K562 (cell line): ENCODE results near the gene CERS6. TPM values are rescaled to one million over a fixed set of nuclear protein-coding genes. Genes with fewer than 3 reads are reported as not detected.

Source experiments
- BDP1 ChIP-seq: IDR thresholded peaks from 3 replicates; pipeline ENCODE4 v1.6.1; 2011; ENCODE audit not compliant: insufficient read length, insufficient read depth
- CREB5 ChIP-seq: fragments of 250-450 bp; sonication (Bioruptor Pico); IDR thresholded peaks from 2 replicates; pipeline ENCODE4 v1.5.0; 2020; ENCODE audit warnings: mild to moderate bottlenecking
- CUX1 ChIP-seq: fragments of 200-800 bp; sonication (Bioruptor generic); IDR thresholded peaks from 2 replicates; pipeline ENCODE4 v1.6.1; 2016; ENCODE audit warnings: missing genetic modification characterization, missing compliant biosample characterization
- ERF ChIP-seq: fragments of 450-650 bp; formaldehyde crosslinking; IDR thresholded peaks from 2 replicates; pipeline ENCODE4 v1.4.0; 2020; ENCODE audit warnings: mild to moderate bottlenecking, mixed read lengths
- EZH2 ChIP-seq: IDR thresholded peaks from 2 replicates; pipeline ENCODE4 v1.6.1; 2012; ENCODE audit warnings: low read depth, mild to moderate bottlenecking, inconsistent platforms, low read length, borderline replicate concordance
- FOXP1 ChIP-seq: sonication (generic); formaldehyde crosslinking; IDR thresholded peaks from 2 replicates; pipeline ENCODE4 v1.8.0; 2022; ENCODE audit warnings: mild to moderate bottlenecking, missing genetic modification reagents
- HDAC8 ChIP-seq: fragments of 450-650 bp; IDR thresholded peaks from 2 replicates; pipeline ENCODE4 v1.6.1; 2016; ENCODE audit warnings: mild to moderate bottlenecking, missing genetic modification characterization, moderate library complexity, missing compliant biosample characterization
- HEY1 ChIP-seq: fragments of 250-450 bp; sonication (Bioruptor Pico); IDR thresholded peaks from 2 replicates; pipeline ENCODE4 v1.5.0; 2020; ENCODE audit warnings: mild to moderate bottlenecking, moderate library complexity, borderline replicate concordance
- HNRNPUL1 ChIP-seq: fragments of 200-400 bp; formaldehyde crosslinking; IDR thresholded peaks from 2 replicates; pipeline ENCODE4 v1.6.1; 2017; ENCODE audit warnings: low read length
- L3MBTL2 ChIP-seq: fragments of 450-650 bp; IDR thresholded peaks from 2 replicates; pipeline ENCODE4 v1.6.1; 2016; ENCODE audit warnings: mild to moderate bottlenecking, moderate library complexity
- MAFG ChIP-seq: fragments of 450-650 bp; conservative IDR thresholded peaks from 2 replicates; pipeline ENCODE4 v1.6.1; 2016; ENCODE audit warnings: missing genetic modification characterization, missing compliant biosample characterization
- MEF2D ChIP-seq: conservative IDR thresholded peaks from 2 replicates; pipeline ENCODE4 v1.6.1; 2016; ENCODE audit warnings: low read depth, missing genetic modification characterization, missing compliant biosample characterization
- PTTG1 ChIP-seq: fragments of 450-650 bp; IDR thresholded peaks from 2 replicates; pipeline ENCODE4 v1.6.1; 2016; ENCODE audit warnings: low read depth, mild to moderate bottlenecking, missing genetic modification characterization, missing compliant biosample characterization
- TAL1 ChIP-seq: fragments of 450-650 bp; IDR thresholded peaks from 2 replicates; pipeline ENCODE4 v1.6.1; 2016; ENCODE audit warnings: mild to moderate bottlenecking
- ZNF239 ChIP-seq: fragments of 250-450 bp; sonication (Bioruptor Pico); IDR thresholded peaks from 2 replicates; pipeline ENCODE4 v1.4.0; 2020; ENCODE audit warnings: mild to moderate bottlenecking
- ZNF263 ChIP-seq: sonication (generic); formaldehyde crosslinking; IDR thresholded peaks from 2 replicates; pipeline ENCODE4 v1.8.0; 2022; ENCODE audit warnings: mild to moderate bottlenecking, missing genetic modification reagents, borderline replicate concordance
- ZNF274 ChIP-seq: IDR thresholded peaks from 2 replicates; pipeline ENCODE4 v1.6.1; 2011; ENCODE audit warnings: low read depth, mild to moderate bottlenecking, low read length, moderate library complexity, borderline replicate concordance
- polyA plus RNA-seq, 8 experiments: library from polyadenylated mRNA; depleted of rRNA in 4 of 8; stranded (reverse) in 5 of 8; unstranded in 3 of 8; fragments of >200 nt; fragmentation: Nextera tagmentation in 2 of 8; fragmentation: Illumina TruSeq in 1 of 8; extraction: Ambion mirVana in 2 of 8; extraction: Trizol in 1 of 8; gene quantifications; 2 replicates each; pipeline versions ENCODE4 v1.2.1 to v1.2.3, GENCODE V29; 2011 to 2014; ENCODE audit warnings: inconsistent platforms in 1 of 8, missing spikeins in 1 of 8
- total RNA-seq, 7 experiments: library from RNA; depleted of rRNA in 6 of 7; stranded (reverse); fragments of >200 nt in 6 of 7; fragmentation: Illumina TruSeq in 2 of 7; extraction: Trizol in 2 of 7; gene quantifications; 2 replicates each; pipeline versions ENCODE4 v1.2.1 to v1.2.3, GENCODE V29; 2011 to 2021; ENCODE audit warnings: low replicate concordance in 1 of 7
- TF ChIP-seq, protein P1 (sequence below): fragments of 450-650 bp; formaldehyde crosslinking; IDR thresholded peaks from 2 replicates; pipeline ENCODE4 v1.4.0; 2020; ENCODE audit warnings: mild to moderate bottlenecking, moderate library complexity

The CERS6 gene
- total and polyA plus RNA-seq, 9 of the 15 experiments (the other 6 are each of a cell fraction or from before 2014, with no cell fraction given): 1.6 to 13.6 (median 11.4) TPM

- no peak for TF ChIP-seq PTTG1
- TF ChIP-seq MEF2D: no peak
- no peak for TF ChIP-seq ZNF239 (CRISPR knock-in tag)
- TF ChIP-seq EZH2: no peak
- TF ChIP-seq HNRNPUL1: no peak
- TF ChIP-seq FOXP1 (CRISPR knock-in tag): peak; percentile 99
- TF ChIP-seq HEY1 (CRISPR knock-in tag): no peak
- TF ChIP-seq CREB5 (CRISPR knock-in tag): no peak
- 0 out of 2 replicates have a peak, but pooled peaks have one; percentile 59 for TF ChIP-seq CUX1 (CRISPR knock-in tag)
- TF ChIP-seq ZNF274: no peak
- peak; percentile 76; the same call in 1 of the 2 replicates for TF ChIP-seq HDAC8 (tag)
- no peak for TF ChIP-seq TAL1
- TF ChIP-seq BDP1: no peak
- TF ChIP-seq L3MBTL2: peak; percentile 99
- TF ChIP-seq ERF: no peak; the same call in 1 of the 2 replicates
- peak; percentile 85 for TF ChIP-seq ZNF263 (CRISPR knock-in tag)
- TF ChIP-seq MAFG: no peak
- TF ChIP-seq, protein P1, sequence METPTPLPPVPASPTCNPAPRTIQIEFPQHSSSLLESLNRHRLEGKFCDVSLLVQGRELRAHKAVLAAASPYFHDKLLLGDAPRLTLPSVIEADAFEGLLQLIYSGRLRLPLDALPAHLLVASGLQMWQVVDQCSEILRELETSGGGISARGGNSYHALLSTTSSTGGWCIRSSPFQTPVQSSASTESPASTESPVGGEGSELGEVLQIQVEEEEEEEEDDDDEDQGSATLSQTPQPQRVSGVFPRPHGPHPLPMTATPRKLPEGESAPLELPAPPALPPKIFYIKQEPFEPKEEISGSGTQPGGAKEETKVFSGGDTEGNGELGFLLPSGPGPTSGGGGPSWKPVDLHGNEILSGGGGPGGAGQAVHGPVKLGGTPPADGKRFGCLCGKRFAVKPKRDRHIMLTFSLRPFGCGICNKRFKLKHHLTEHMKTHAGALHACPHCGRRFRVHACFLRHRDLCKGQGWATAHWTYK (CRISPR knock-in tag): no peak
Measured at GRCh38 chr2:168455645-168456520, at the start of gene CERS6 (continued).
